H1 (cell line): ENCODE results near the gene ALDH7A1. TPM values are rescaled to one million over a fixed set of nuclear protein-coding genes. Genes with fewer than 3 reads are reported as not detected.

ENCODE experiments used
- CTCF ChIA-PET: fragments of 300-600 bp; sonication (Branson Sonifier 250); formaldehyde crosslinking; loops from one replicate; lab custom pipeline; 2021; ENCODE audit not compliant: partially characterized antibody; lab: Charles Lee
- POLR2A ChIA-PET: fragments of 300-600 bp; sonication (Branson Sonifier 250); formaldehyde crosslinking; loops from one replicate; lab custom pipeline; 2021; ENCODE audit warnings: inconsistent platforms; ENCODE audit not compliant: partially characterized antibody; lab: Charles Lee
- DNase-seq, 2 experiments: peaks; one replicate each; pipeline versions ENCODE4 v3.0.0 to v3.0.0-alpha.2; 2010 to 2022; ENCODE audit warnings: low spot score in 2 of 2, low read depth in 1 of 2, mixed read lengths in 1 of 2
- FAIRE-seq: peaks from 2 replicates; lab custom pipeline; 2011; peaks lifted over from hg19 to GRCh38; lab: Jason Lieb, UNC
- H2AFZ ChIP-seq: 2 replicates; pipeline ENCODE4 v1.8.1; 2012; ENCODE audit warnings: low read length, inconsistent platforms
- H2AK5ac ChIP-seq: 2 replicates; pipeline ENCODE4 v1.6.1; 2013; ENCODE audit warnings: low read depth, low read length
- H2BK120ac ChIP-seq: replicated peaks from 2 replicates; pipeline ENCODE3; 2013; ENCODE audit warnings: low read depth, low read length, inconsistent platforms
- H2BK12ac ChIP-seq: 2 replicates; pipeline ENCODE4 v1.6.1; 2013; ENCODE audit warnings: low read depth, low read length
- H2BK15ac ChIP-seq: 2 replicates; pipeline ENCODE4 v1.6.1; 2013; ENCODE audit warnings: low read length
- H2BK20ac ChIP-seq: 2 replicates; pipeline ENCODE4 v1.6.1; 2013; ENCODE audit warnings: low read length
- H2BK5ac ChIP-seq: 2 replicates; pipeline ENCODE4 v1.6.1; 2013; ENCODE audit warnings: low read depth, low read length
- H3K14ac ChIP-seq: 2 replicates; pipeline ENCODE4 v1.6.1; 2013; ENCODE audit warnings: inconsistent platforms; ENCODE audit not compliant: insufficient read length
- H3K18ac ChIP-seq: 2 replicates; pipeline ENCODE4 v1.6.1; 2013; ENCODE audit warnings: low read length; ENCODE audit errors: extremely low read depth
- H3K23ac ChIP-seq: 2 replicates; pipeline ENCODE4 v1.6.1; 2013; ENCODE audit warnings: inconsistent platforms; ENCODE audit not compliant: insufficient read length
- H3K23me2 ChIP-seq: 2 replicates; pipeline ENCODE4 v1.6.1; 2013; ENCODE audit warnings: low read depth, low read length
- H3K27ac ChIP-seq: 2 replicates; pipeline ENCODE4 v1.6.1; 2011; ENCODE audit warnings: low read depth, low read length, inconsistent platforms
- H3K27me3 ChIP-seq, 4 experiments: replicated peaks in 1 of 4; 1 replicate in 1 of 4; 2 replicates in 3 of 4; pipeline versions ENCODE4 v1.6.1 to v1.8.1; 2011 to 2013; ENCODE audit warnings: low read length in 3 of 4, mild to moderate bottlenecking in 3 of 4, inconsistent platforms in 2 of 4, mixed read lengths in 2 of 4, moderate library complexity in 1 of 4; ENCODE audit not compliant: control insufficient read depth in 3 of 4, insufficient read depth in 3 of 4; ENCODE audit errors: extremely low read depth in 1 of 4
- H3K36me3 ChIP-seq, 4 experiments: 2 replicates each; pipeline versions ENCODE4 v1.6.1 to v1.8.1; 2011 to 2013; ENCODE audit warnings: mild to moderate bottlenecking in 4 of 4, low read length in 3 of 4, moderate library complexity in 2 of 4, control low read depth in 1 of 4, inconsistent platforms in 1 of 4; ENCODE audit not compliant: insufficient read depth in 4 of 4, control insufficient read depth in 2 of 4
- H3K4ac ChIP-seq: replicated peaks from 2 replicates; pipeline ENCODE3; 2013; ENCODE audit warnings: low read length, low read depth, mixed read lengths, inconsistent platforms; ENCODE audit not compliant: insufficient read length
- H3K4me1 ChIP-seq, 4 experiments: replicated peaks in 1 of 4; 1 replicate in 1 of 4; 2 replicates in 3 of 4; pipeline versions ENCODE4 v1.6.1 to v1.8.1; 2011 to 2013; ENCODE audit warnings: low read length in 3 of 4, inconsistent platforms in 2 of 4, mixed read lengths in 1 of 4; ENCODE audit not compliant: insufficient read depth in 4 of 4, control insufficient read depth in 3 of 4
- H3K4me2 ChIP-seq, 2 experiments: 2 replicates each; pipeline versions ENCODE4 v1.6.1 to v1.8.1; 2011 to 2013; ENCODE audit warnings: low read depth in 2 of 2, low read length in 2 of 2, control low read depth in 1 of 2, inconsistent platforms in 1 of 2, mild to moderate bottlenecking in 1 of 2; ENCODE audit not compliant: insufficient read depth in 1 of 2
- H3K4me3 ChIP-seq, 4 experiments: fragments of 200-600, 300-600 bp in 1 of 4; sonication (generic), shearing (Covaris generic), sonication (Bioruptor Twin) in 1 of 4; 2 replicates each; pipeline versions ENCODE4 v1.5.1 to v1.8.1; 2011 to 2016; ENCODE audit warnings: low read length in 4 of 4, low read depth in 3 of 4, control low read depth in 2 of 4, inconsistent platforms in 2 of 4, mild to moderate bottlenecking in 2 of 4, mixed read lengths in 1 of 4, moderate library complexity in 1 of 4; ENCODE audit not compliant: insufficient read depth in 2 of 4; ENCODE audit errors: extremely low read depth in 1 of 4
- H3K56ac ChIP-seq: replicated peaks from 2 replicates; pipeline ENCODE3; 2013; ENCODE audit warnings: low read depth, mild to moderate bottlenecking, mixed read lengths, low read length, inconsistent platforms; ENCODE audit not compliant: insufficient read length
- H3K79me1 ChIP-seq: 2 replicates; pipeline ENCODE4 v1.6.1; 2013; ENCODE audit warnings: low read depth, low read length, control low read depth
- H3K79me2 ChIP-seq, 2 experiments: 2 replicates each; pipeline versions ENCODE4 v1.6.1 to v1.8.1; 2012 to 2013; ENCODE audit warnings: low read length in 2 of 2, mild to moderate bottlenecking in 2 of 2, inconsistent platforms in 1 of 2; ENCODE audit not compliant: insufficient read depth in 2 of 2, control insufficient read depth in 1 of 2
- H3K9ac ChIP-seq, 4 experiments: replicated peaks in 1 of 4; 1 replicate in 1 of 4; 2 replicates in 3 of 4; pipeline versions ENCODE4 v1.6.1 to v1.8.1; 2011 to 2013; ENCODE audit warnings: low read depth in 3 of 4, low read length in 3 of 4, control low read depth in 2 of 4, mild to moderate bottlenecking in 2 of 4, moderate library complexity in 2 of 4, inconsistent platforms in 1 of 4; ENCODE audit errors: extremely low read depth in 1 of 4
- H3K9me3 ChIP-seq, 2 experiments: 2 replicates each; pipeline versions ENCODE4 v1.6.1 to v1.8.1; 2012 to 2013; ENCODE audit warnings: mild to moderate bottlenecking in 2 of 2, moderate library complexity in 2 of 2, control low read depth in 1 of 2, inconsistent platforms in 1 of 2, low read depth in 1 of 2, low read length in 1 of 2, mixed read lengths in 1 of 2; ENCODE audit not compliant: insufficient read depth in 2 of 2
- H4K20me1 ChIP-seq, 2 experiments: replicated peaks in 1 of 2; 2 replicates each; pipeline versions ENCODE3 to v1.8.1; 2011 to 2013; ENCODE audit warnings: inconsistent platforms in 2 of 2, low read length in 2 of 2, mild to moderate bottlenecking in 1 of 2; ENCODE audit not compliant: insufficient read depth in 2 of 2, control insufficient read depth in 1 of 2
- H4K5ac ChIP-seq: 2 replicates; pipeline ENCODE4 v1.6.1; 2013; ENCODE audit warnings: low read length, low read depth, mixed read lengths, inconsistent platforms; ENCODE audit not compliant: insufficient read length
- H4K8ac ChIP-seq: 2 replicates; pipeline ENCODE4 v1.8.0; 2013; ENCODE audit warnings: mild to moderate bottlenecking, moderate library complexity, low read length, inconsistent platforms; ENCODE audit not compliant: insufficient read depth; ENCODE audit errors: extremely low read depth
- H4K91ac ChIP-seq: replicated peaks from 2 replicates; pipeline ENCODE3; 2013; ENCODE audit warnings: low read length, mixed read lengths, inconsistent platforms; ENCODE audit not compliant: insufficient read length
- ASH2L ChIP-seq: fragments of 200-600, 300-600 bp; sonication (generic); IDR thresholded peaks from one replicate; pipeline ENCODE4 v1.7.1; 2017; ENCODE audit warnings: low read length
- BACH1 ChIP-seq: IDR thresholded peaks from 2 replicates; pipeline ENCODE4 v1.6.1; 2012; ENCODE audit warnings: low read length, improper control_type of control experiment
- CEBPB ChIP-seq: IDR thresholded peaks from 2 replicates; pipeline ENCODE4 v1.6.1; 2012; ENCODE audit warnings: low read depth, low read length
- CHD1 ChIP-seq: IDR thresholded peaks from 2 replicates; pipeline ENCODE4 v1.6.1; 2012; ENCODE audit warnings: low read depth, low read length, improper control_type of control experiment
- CTCF ChIP-seq, 3 experiments: IDR thresholded peaks; 1 replicate in 2 of 3; 2 replicates in 1 of 3; pipeline versions ENCODE4 v1.5.1 to v1.6.1; 2011; ENCODE audit warnings: low read length in 3 of 3, mild to moderate bottlenecking in 3 of 3, inconsistent platforms in 2 of 3, low read depth in 1 of 3, moderate library complexity in 1 of 3; ENCODE audit not compliant: insufficient read depth in 1 of 3; ENCODE audit errors: control extremely low read depth in 1 of 3
- EGR1 ChIP-seq: IDR thresholded peaks from 2 replicates; pipeline ENCODE4 v1.6.1; 2011; ENCODE audit warnings: low read depth, low read length, borderline replicate concordance
- FOSL1 ChIP-seq: IDR thresholded peaks from 2 replicates; pipeline ENCODE4 v1.6.1; 2011; ENCODE audit warnings: mild to moderate bottlenecking, low read depth, low read length, moderate library complexity; ENCODE audit not compliant: insufficient read depth
- POLR2AphosphoS5 ChIP-seq: IDR thresholded peaks from 2 replicates; pipeline ENCODE4 v1.6.1; 2011; ENCODE audit warnings: low read depth, low read length
- RFX5 ChIP-seq: IDR thresholded peaks from 2 replicates; pipeline ENCODE4 v1.6.1; 2011; ENCODE audit warnings: low read depth, low read length, improper control_type of control experiment, borderline replicate concordance
- RNF2 ChIP-seq: fragments of 200-900, 300-1000 bp; sonication (generic); IDR thresholded peaks from 2 replicates; pipeline ENCODE4 v1.7.1; 2016; ENCODE audit warnings: borderline replicate concordance, low read depth, mild to moderate bottlenecking, antibody characterized with exemption, low read length; ENCODE audit not compliant: poor library complexity, severe bottlenecking; ENCODE audit errors: missing control alignments
- SIX5 ChIP-seq: IDR thresholded peaks from 2 replicates; pipeline ENCODE4 v1.6.1; 2011; ENCODE audit warnings: mild to moderate bottlenecking, low read depth, low read length
- YY1 ChIP-seq: IDR thresholded peaks from 2 replicates; pipeline ENCODE4 v1.6.1; 2011; ENCODE audit warnings: low read depth, mild to moderate bottlenecking, low read length
- WGBS, 2 experiments: shearing (Covaris generic) in 1 of 2; methylation state at CpG; one replicate each; pipeline versions ENCODE4 v1.1.6 to v1.1.7; 2013 to 2015; ENCODE audit warnings: low lambda C conversion rate in 2 of 2, mixed read lengths in 2 of 2, inconsistent platforms in 1 of 2, low coverage in 1 of 2, missing lambda C conversion rate in 1 of 2; ENCODE audit not compliant: insufficient replicate concordance in 2 of 2, insufficient coverage in 1 of 2, insufficient read length in 1 of 2; ENCODE audit errors: extremely low coverage in 1 of 2, missing lambda C conversion rate in 1 of 2; 5-methylcytosine and 5-hydroxymethylcytosine counted together
- polyA plus RNA-seq, 7 experiments: library from polyadenylated mRNA; depleted of rRNA in 3 of 7; stranded (reverse) in 5 of 7; unstranded in 2 of 7; fragments of >200 nt in 5 of 7; fragments of 200-250 nt in 2 of 7; gene quantifications; 1 replicate in 5 of 7; 2 replicates in 1 of 7; 4 replicates in 1 of 7; pipeline versions ENCODE4 v1.2.1 to v1.2.3, GENCODE V29; 2011 to 2013; ENCODE audit warnings: missing spikeins in 2 of 7, mixed read lengths in 2 of 7
- total RNA-seq: library from RNA; stranded (reverse); fragmentation: NEBNext Ultra II Directional; extraction: Animal tissue kit (Norgen Biotek cat#: 25700); gene quantifications from 2 replicates; pipeline ENCODE4 v1.2.1, GENCODE V29; 2021

Gene ALDH7A1
- total and polyA plus RNA-seq, 2 of the 8 experiments (the other 6 are each of a cell fraction or from before 2014, with no cell fraction given), result 99.6 to 225 TPM

DNA sequence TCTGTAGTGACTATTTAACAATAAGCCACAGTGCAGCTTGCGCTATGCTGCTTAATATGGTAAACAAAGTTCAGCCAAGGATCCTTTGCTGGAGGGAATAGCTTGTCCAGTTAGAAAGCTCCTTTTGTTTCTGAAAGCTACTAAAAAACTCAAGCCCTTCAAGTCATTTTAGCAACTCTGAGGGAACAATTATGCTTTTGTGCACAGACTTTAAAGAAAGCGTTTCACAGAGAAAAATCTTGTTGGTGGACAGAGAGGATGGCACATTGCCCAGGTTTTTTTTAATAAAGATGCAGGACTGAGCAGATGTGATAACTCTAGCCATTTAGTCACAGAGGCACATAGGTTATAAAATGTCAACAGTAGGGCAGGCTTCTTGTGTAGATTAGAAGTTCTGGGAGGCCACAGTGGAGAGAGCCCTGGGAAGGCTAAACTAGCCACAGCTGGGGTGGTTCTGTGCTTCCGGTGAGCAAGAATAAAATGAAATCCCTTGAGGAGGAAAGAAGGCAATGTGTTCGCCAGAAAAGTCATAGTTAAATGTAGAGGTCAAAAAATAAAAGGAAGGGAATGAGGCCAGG, 63.4 kb downstream of the ALDH7A1 start:
- H3K23me2 ChIP-seq, result no peaks in the 10 kb centered on the region
- no peaks in the 10 kb centered on the region for H3K27me3 ChIP-seq
- no peaks in the 10 kb centered on the region for H3K4me1 ChIP-seq
- H3K9ac ChIP-seq, result no peak overlapping the region
- DNase-seq (peak in 1 of 2 experiments; percentile 29), FAIRE-seq (no peak)
- H2BK5ac ChIP-seq, result no peak overlapping the region
- no peaks in the 10 kb centered on the region for H4K20me1 ChIP-seq
- no peak overlapping the region for H2BK12ac ChIP-seq
- H3K36me3 ChIP-seq, result no peaks in the 10 kb centered on the region
- no peak overlapping the region for H2BK20ac ChIP-seq
- H3K79me2 ChIP-seq, result no peaks in the 10 kb centered on the region
- no peak overlapping the region for H3K56ac ChIP-seq
- no peak overlapping the region for H3K4me3 ChIP-seq
- no peaks in the 10 kb centered on the region for H3K79me1 ChIP-seq
- 95% methylated on average over 4 of the region's 4 CpGs; no CpG with 5 or more reads in 1 of the 2 experiments for WGBS, 2 experiments
- H3K18ac ChIP-seq, result no peak overlapping the region
- no peak overlapping the region for H4K91ac ChIP-seq
- H2AK5ac ChIP-seq, result no peak overlapping the region
- no peak overlapping the region for H2BK15ac ChIP-seq
- no peak overlapping the region for H3K14ac ChIP-seq
- H3K4ac ChIP-seq, result no peak overlapping the region
- no peak overlapping the region for H3K4me2 ChIP-seq
- H2BK120ac ChIP-seq, result no peak overlapping the region
- CTCF ChIA-PET, result interaction anchor here (0.7 to 7.7 kb wide), 13 partner anchors 8 to 717 kb away, joined by 3 to 76 read pairs (median 4); no protein-coding TSS in a partner anchor
- H3K27ac ChIP-seq, result no peak overlapping the region
- POLR2A ChIA-PET, result no interaction called here
- no peaks in the 10 kb centered on the region for H3K9me3 ChIP-seq
- H3K23ac ChIP-seq, result no peak overlapping the region
- no peak overlapping the region for H4K8ac ChIP-seq
- no peak overlapping the region for H4K5ac ChIP-seq
- H2AFZ ChIP-seq, result no peak overlapping the region
- TF ChIP-seq EGR1, result no peak
- TF ChIP-seq RNF2, result no peak
- no peak for TF ChIP-seq YY1
- TF ChIP-seq POLR2AphosphoS5, result no peak
- no peak for TF ChIP-seq CHD1
- no peak for TF ChIP-seq ASH2L
- TF ChIP-seq SIX5, result no peak
- no peak for TF ChIP-seq CEBPB
- TF ChIP-seq RFX5, result no peak
- TF ChIP-seq BACH1, result no peak
- no peak for TF ChIP-seq CTCF (IDR thresholded peaks at IDR 0.05; ENCODE audit: control extremely low read depth in 1 of 3, insufficient read depth in 1 of 3, low read depth in 1 of 3, low read length in 3 of 3)
- no peak for TF ChIP-seq FOSL1
